Lower lobe of right lung (tissue), 2 donors: ENCODE data around the gene LDHAL6B. TPM values are rescaled to one million over a fixed set of nuclear protein-coding genes. Genes with fewer than 3 reads are reported as not detected.

Experiments
- ATAC-seq, 2 donors: fragments of 200-7000 bp; cut with Tn5 transposase; one replicate each; pipeline ENCODE4 v1.9.1; 2020 to 2022; ENCODE audit warnings: mild to moderate bottlenecking in 2 of 2, moderate library complexity in 2 of 2
- DNase-seq: peaks from one replicate; pipeline ENCODE4 v3.0.0-alpha.2; 2020
- H3K27ac ChIP-seq: fragments of 200-600 bp; one replicate; pipeline ENCODE4 v1.8.0; 2022
- H3K27me3 ChIP-seq: fragments of 200-600 bp; one replicate; pipeline ENCODE4 v1.8.0; 2022; ENCODE audit warnings: low read depth
- H3K36me3 ChIP-seq: fragments of 200-600 bp; one replicate; pipeline ENCODE4 v1.8.0; 2022; ENCODE audit warnings: mild to moderate bottlenecking
- H3K4me1 ChIP-seq: fragments of 200-600 bp; one replicate; pipeline ENCODE4 v1.8.0; 2022
- H3K4me3 ChIP-seq: fragments of 200-600 bp; one replicate; pipeline ENCODE4 v1.8.0; 2022; ENCODE audit warnings: mild to moderate bottlenecking
- H3K9me3 ChIP-seq: fragments of 200-600 bp; one replicate; pipeline ENCODE4 v1.8.0; 2022
- intact Hi-C: fragments of 100-400 bp; cut with DNase I; formaldehyde crosslinking; loops from one replicate; pipeline ENCODE4 v1.11.0; 2022
- total RNA-seq: library from RNA; stranded (reverse); fragmentation: NEBNext Ultra II Directional; extraction: Animal tissue kit (Norgen Biotek cat#: 25700); gene quantifications from one replicate; pipeline ENCODE4 v1.2.1, GENCODE V29; 2021
- TF ChIP-seq, protein P1 (sequence below): fragments of 200-600 bp; IDR thresholded peaks from one replicate; pipeline ENCODE4 v1.8.0; 2022; ENCODE audit warnings: antibody characterized with exemption, mild to moderate bottlenecking
- donor health status: DM: no; HTN: yes; CAD: no; lungs with severe emphysema.

The LDHAL6B gene
- total RNA-seq, 1 donor from 2014 or later, result not detected

DNA sequence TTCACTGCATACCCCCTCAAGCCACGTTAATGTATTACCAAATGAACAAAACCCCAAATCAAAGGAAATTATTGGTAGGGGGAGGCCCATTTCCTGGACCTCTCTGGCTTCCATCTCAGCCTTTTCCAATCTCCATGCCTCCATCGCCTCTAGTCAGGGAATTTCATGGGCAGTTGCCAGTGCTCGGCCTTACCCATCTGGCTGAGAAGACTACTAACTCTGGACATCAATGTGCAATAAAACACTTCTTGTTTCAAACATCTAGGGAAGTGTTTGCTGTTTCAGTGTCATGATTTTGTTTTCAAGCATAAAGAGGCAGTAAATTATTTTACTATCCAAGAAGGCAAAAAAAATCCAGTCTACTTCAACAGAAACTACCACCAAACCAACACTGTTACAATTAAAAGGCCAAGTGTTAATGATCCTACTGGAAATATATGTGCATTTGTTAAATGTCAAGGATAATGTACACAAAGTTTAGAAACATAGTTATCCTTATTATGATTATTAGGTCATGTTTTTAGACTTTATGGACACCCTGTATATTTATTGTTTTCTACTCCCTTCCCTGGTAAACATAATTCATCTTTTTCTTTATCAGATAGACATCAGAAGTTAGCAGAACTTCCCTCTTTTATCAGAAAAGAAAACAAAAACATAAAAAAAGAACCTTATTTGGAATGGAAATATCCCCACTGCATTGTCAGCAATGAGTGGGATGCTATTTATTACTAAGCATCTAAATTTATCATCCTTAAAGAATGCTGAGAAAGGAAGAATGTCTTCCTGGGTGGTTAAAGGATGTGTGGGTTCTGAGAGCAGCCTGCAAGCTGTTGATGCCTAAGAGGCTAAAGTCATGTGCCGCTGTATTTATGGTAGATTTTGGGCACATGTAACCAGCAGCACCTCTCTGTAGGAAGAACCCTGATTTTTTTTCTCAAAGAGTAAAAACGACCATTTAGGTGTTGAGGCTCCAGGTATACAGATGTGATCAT is 15.2 kb downstream of the LDHAL6B start:
- H3K9me3 ChIP-seq, result no peaks in the 10 kb centered on the region
- H3K4me3 ChIP-seq, result no peak overlapping the region
- TF ChIP-seq, protein P1, sequence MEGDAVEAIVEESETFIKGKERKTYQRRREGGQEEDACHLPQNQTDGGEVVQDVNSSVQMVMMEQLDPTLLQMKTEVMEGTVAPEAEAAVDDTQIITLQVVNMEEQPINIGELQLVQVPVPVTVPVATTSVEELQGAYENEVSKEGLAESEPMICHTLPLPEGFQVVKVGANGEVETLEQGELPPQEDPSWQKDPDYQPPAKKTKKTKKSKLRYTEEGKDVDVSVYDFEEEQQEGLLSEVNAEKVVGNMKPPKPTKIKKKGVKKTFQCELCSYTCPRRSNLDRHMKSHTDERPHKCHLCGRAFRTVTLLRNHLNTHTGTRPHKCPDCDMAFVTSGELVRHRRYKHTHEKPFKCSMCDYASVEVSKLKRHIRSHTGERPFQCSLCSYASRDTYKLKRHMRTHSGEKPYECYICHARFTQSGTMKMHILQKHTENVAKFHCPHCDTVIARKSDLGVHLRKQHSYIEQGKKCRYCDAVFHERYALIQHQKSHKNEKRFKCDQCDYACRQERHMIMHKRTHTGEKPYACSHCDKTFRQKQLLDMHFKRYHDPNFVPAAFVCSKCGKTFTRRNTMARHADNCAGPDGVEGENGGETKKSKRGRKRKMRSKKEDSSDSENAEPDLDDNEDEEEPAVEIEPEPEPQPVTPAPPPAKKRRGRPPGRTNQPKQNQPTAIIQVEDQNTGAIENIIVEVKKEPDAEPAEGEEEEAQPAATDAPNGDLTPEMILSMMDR, result no peak
- no peak overlapping the region for H3K27ac ChIP-seq
- no peak for DNase-seq
- ATAC-seq, result no peak
- peaks cover 7% of the 10 kb centered on the region for H3K4me1 ChIP-seq
- no peaks in the 10 kb centered on the region for H3K27me3 ChIP-seq
- peaks cover 49% of the 10 kb centered on the region for H3K36me3 ChIP-seq
- intact Hi-C loops, result no loop called here

DNA sequence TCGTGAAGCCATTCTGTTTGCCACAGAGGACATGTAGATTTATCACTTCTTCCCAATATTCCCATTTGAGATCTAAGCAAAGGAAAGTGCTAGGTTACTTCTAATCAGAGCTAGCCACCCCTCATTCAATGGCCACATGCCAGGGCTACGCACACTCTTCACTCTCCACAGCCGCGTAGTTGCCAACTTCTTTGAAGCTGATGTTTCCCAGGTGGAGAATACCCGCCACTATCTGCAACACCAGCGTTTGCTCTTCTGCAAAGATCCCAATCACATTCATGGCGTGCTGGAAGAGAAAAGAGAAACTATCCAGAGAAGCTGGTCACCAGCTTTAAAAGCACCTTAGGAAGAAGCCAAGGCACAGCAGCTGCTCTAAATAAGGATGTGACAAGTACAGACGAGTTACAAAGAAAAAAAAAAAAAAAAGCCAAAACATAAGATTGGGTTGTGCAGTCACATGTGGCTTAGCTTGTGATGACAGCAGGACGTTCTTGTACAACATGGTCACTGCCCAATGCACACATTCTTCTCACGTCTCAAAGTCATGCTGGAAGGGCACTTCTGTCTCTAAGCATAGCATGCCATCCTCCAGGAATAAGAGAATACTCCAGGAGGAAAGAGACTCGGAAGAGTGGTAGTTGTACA is 16.4 kb downstream of the LDHAL6B start:
- ATAC-seq (no peak), DNase-seq (no peak)
- Histone ChIP-seq H3K27ac (no peak overlapping the region), H3K4me3 (no peak overlapping the region), H3K9me3 (no peaks in the 10 kb centered on the region), H3K36me3 (peaks cover 44% of the 10 kb centered on the region), H3K4me1 (peaks cover 7% of the 10 kb centered on the region), H3K27me3 (no peaks in the 10 kb centered on the region)
- TF ChIP-seq, protein P1, result no peak
- intact Hi-C loops, result no loop called here

DNA sequence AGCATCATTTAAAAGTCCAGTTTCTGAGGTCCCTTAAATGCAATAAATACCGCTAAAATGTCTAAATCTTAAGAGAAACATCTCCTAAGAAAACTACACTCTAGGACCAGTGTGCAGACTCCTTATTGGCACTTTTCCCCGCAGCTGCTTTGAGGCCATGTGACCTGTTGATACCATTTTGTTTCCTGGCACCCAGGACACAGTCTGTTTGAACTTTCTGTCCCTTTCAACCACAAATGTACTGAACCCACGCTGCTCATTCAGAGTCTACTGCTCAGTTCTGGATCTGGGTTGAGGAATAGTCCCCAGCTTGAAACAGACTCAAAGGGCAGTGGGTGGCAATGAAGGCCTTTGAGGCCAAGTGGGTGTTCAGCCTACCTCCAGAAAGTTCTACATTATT is 17.1 kb downstream of the LDHAL6B start:
- DNase-seq, result no peak
- TF ChIP-seq, protein P1, result no peak

DNA sequence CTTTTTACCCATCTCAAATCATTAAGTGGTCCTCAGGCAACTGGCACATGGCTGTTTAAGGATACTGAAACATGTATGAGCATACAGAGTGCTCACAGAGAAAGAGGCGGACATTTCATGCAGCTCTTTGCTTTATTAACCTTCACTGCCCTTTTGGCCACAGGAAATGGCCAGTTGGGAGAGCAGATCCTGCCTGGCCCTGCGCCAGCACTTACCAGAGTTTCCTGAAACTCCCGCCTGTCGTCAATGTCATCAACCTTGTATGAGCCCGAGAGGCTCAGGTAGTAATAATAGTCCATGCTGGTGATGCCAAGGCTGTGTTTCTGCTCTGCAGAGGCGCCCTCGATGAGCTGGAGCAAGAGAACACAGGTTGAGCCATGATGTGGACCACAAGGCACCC is 17.8 kb downstream of the LDHAL6B start:
- no peaks in the 10 kb centered on the region for H3K27me3 ChIP-seq
- DNase-seq, result no peak
- H3K4me1 ChIP-seq, result peaks cover 7% of the 10 kb centered on the region
- intact Hi-C loops, result no loop called here
- TF ChIP-seq, protein P1, result no peak
- H3K9me3 ChIP-seq, result no peaks in the 10 kb centered on the region
- no peak overlapping the region for H3K27ac ChIP-seq
- H3K36me3 ChIP-seq, result peaks cover 40% of the 10 kb centered on the region
- no peak for ATAC-seq
- no peak overlapping the region for H3K4me3 ChIP-seq

More for the DNA sequence above, 17.1 kb downstream of the LDHAL6B start:
- ATAC-seq, result no peak
- peaks cover 7% of the 10 kb centered on the region for H3K4me1 ChIP-seq
- intact Hi-C loops, result no loop called here
- H3K27ac ChIP-seq, result no peak overlapping the region
- H3K4me3 ChIP-seq, result no peak overlapping the region
- H3K9me3 ChIP-seq, result no peaks in the 10 kb centered on the region
- peaks cover 44% of the 10 kb centered on the region for H3K36me3 ChIP-seq
- no peaks in the 10 kb centered on the region for H3K27me3 ChIP-seq

DNA sequence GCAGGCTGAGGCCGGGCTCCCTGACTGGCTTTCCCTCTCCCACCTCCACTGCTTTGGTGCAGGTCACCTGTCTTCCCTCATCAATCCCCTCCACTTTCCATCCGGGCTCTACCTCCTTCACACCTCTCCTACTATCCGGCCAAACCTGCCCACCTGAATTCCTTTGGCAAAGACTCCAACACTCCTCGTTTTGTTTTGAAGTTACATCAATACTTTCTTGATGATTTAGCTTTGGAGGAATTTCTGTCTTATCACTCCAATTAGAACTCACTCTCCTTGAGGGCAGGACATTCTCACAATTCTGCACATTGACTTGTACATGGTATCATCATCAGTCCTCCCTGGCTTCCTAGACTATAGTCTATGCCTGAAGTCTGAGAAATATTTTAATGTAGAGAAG is 20.4 kb downstream of the LDHAL6B start:
- Histone ChIP-seq H3K36me3 (peaks cover 27% of the 10 kb centered on the region), H3K27ac (no peak overlapping the region), H3K4me1 (peaks cover 12% of the 10 kb centered on the region), H3K27me3 (no peaks in the 10 kb centered on the region), H3K9me3 (no peaks in the 10 kb centered on the region), H3K4me3 (no peak overlapping the region)
- ATAC-seq (no peak), DNase-seq (no peak)
- TF ChIP-seq, protein P1, result no peak
- intact Hi-C loops, result no loop called here
